Measurements from ENCODE around the gene ZCCHC24. TPM values are rescaled to one million over a fixed set of nuclear protein-coding genes. Genes with fewer than 3 reads are reported as not detected.
A peak's percentile ranks its signal among the peaks of the same experiment; 100 is the strongest.

ZCCHC24 gene
- total RNA-seq, 3 donors from 2014 or later (not counting 1 experiment from before 2014, with no cell fraction given): 2.8 to 4.0 (median 3.6) TPM

GRCh38 chr10:79401015-79401921 lies 44.2 kb downstream of the ZCCHC24 start:
- no peaks in the 10 kb centered on the region for H3K36me3 Mint-ChIP-seq
- no peaks in the 10 kb centered on the region for H3K27me3 ChIP-seq (ENCODE audit: control insufficient read depth, insufficient read depth, low read length)
- TF ChIP-seq CTCF (IDR thresholded peaks at IDR 0.05): no peak
- H3K4me3 ChIP-seq (ENCODE audit: low read length): no peak overlapping the region
- WGBS (ENCODE audit: insufficient coverage): 89% methylated on average over 23 of the region's 23 CpGs
- intact Hi-C loops (cut with micrococcal nuclease): no loop called here
- peaks cover 10% of the 10 kb centered on the region for H3K4me1 ChIP-seq (ENCODE audit: control insufficient read depth, insufficient read depth, low read length)
- H3K4me3 Mint-ChIP-seq: no peak overlapping the region
- H3K27me3 Mint-ChIP-seq (ENCODE audit: low read depth in 2 of 2): no peaks in the 10 kb centered on the region
- no peaks in the 10 kb centered on the region for H3K9me3 Mint-ChIP-seq
- no peaks in the 10 kb centered on the region for H3K9me3 ChIP-seq (ENCODE audit: control insufficient read depth, insufficient read depth, low read length)
- H3K27ac Mint-ChIP-seq: no peak overlapping the region
- H3K4me1 Mint-ChIP-seq: peaks cover 0 to 19% of the 10 kb centered on the region in 2 donors
- ATAC-seq: no peak
- H3K36me3 ChIP-seq (ENCODE audit: control insufficient read depth, insufficient read depth, low read length): no peaks in the 10 kb centered on the region
- no peak for DNase-seq
- H3K27ac ChIP-seq (ENCODE audit: low read length): no peak overlapping the region

GRCh38 chr10:79400146-79401004 lies 45.0 kb downstream of the ZCCHC24 start:
- WGBS (ENCODE audit: insufficient coverage): 92% methylated on average over 11 of the region's 11 CpGs
- H3K36me3 Mint-ChIP-seq: no peaks in the 10 kb centered on the region
- peak; percentile 59 to 84 (median 65) for ATAC-seq
- H3K4me3 ChIP-seq (ENCODE audit: low read length): no peak overlapping the region
- peaks cover 10% of the 10 kb centered on the region for H3K4me1 ChIP-seq (ENCODE audit: control insufficient read depth, insufficient read depth, low read length)
- no peaks in the 10 kb centered on the region for H3K9me3 Mint-ChIP-seq
- no peak overlapping the region for H3K27ac Mint-ChIP-seq
- H3K4me1 Mint-ChIP-seq: peaks cover 0 to 19% of the 10 kb centered on the region in 2 donors
- H3K27me3 Mint-ChIP-seq (ENCODE audit: low read depth in 2 of 2): no peaks in the 10 kb centered on the region
- peak; percentile 59 for TF ChIP-seq CTCF (IDR thresholded peaks at IDR 0.05)
- no peaks in the 10 kb centered on the region for H3K36me3 ChIP-seq (ENCODE audit: control insufficient read depth, insufficient read depth, low read length)
- no peaks in the 10 kb centered on the region for H3K9me3 ChIP-seq (ENCODE audit: control insufficient read depth, insufficient read depth, low read length)
- no peak overlapping the region for H3K27ac ChIP-seq (ENCODE audit: low read length)
- no peaks in the 10 kb centered on the region for H3K27me3 ChIP-seq (ENCODE audit: control insufficient read depth, insufficient read depth, low read length)
- intact Hi-C loops (cut with micrococcal nuclease): no loop called here
- peak; percentile 35 to 58 for DNase-seq
- H3K4me3 Mint-ChIP-seq: no peak overlapping the region

- no peaks in the 10 kb centered on the region for H3K9me3 Mint-ChIP-seq
- Histone ChIP-seq H3K4me3 (ENCODE audit: low read length) (no peak overlapping the region), H3K27ac (ENCODE audit: low read length) (no peak overlapping the region), H3K27me3 (ENCODE audit: control insufficient read depth, insufficient read depth, low read length) (no peaks in the 10 kb centered on the region), H3K9me3 (ENCODE audit: control insufficient read depth, insufficient read depth, low read length) (no peaks in the 10 kb centered on the region), H3K4me1 (ENCODE audit: control insufficient read depth, insufficient read depth, low read length) (peaks cover 10% of the 10 kb centered on the region), H3K36me3 (ENCODE audit: control insufficient read depth, insufficient read depth, low read length) (no peaks in the 10 kb centered on the region)
- 55% methylated on average over 13 of the region's 15 CpGs for WGBS (ENCODE audit: insufficient coverage)
- H3K36me3 Mint-ChIP-seq: no peaks in the 10 kb centered on the region
- no peak overlapping the region for H3K4me3 Mint-ChIP-seq
- intact Hi-C loops (cut with micrococcal nuclease): no loop called here
- DNase-seq (no peak), ATAC-seq (peak in 1 of 3 donors; percentile 34)
- no peak for TF ChIP-seq CTCF (IDR thresholded peaks at IDR 0.05)
- H3K4me1 Mint-ChIP-seq: peaks cover 0 to 19% of the 10 kb centered on the region in 2 donors
- no peaks in the 10 kb centered on the region for H3K27me3 Mint-ChIP-seq (ENCODE audit: low read depth in 2 of 2)
- peak overlapping the region in 1 of 2 donors; percentile 58 for H3K27ac Mint-ChIP-seq
These were observed 46.1 kb downstream of the ZCCHC24 start for GRCh38 chr10:79399223-79399831.

Measured in natural killer cell (primary cell).